Thyroid gland (tissue), 4 donors: ENCODE results near the gene DOHH.

Experiments used
- CTCF ChIP-seq, 6 experiments: fragments of 200-600 bp in 3 of 6; fragments of 450-650 bp in 3 of 6; sonication (generic) in 3 of 6; IDR thresholded peaks; one replicate each; pipeline ENCODE4 v1.5.1; 2016 to 2019; ENCODE audit warnings: antibody characterized with exemption in 6 of 6, mild to moderate bottlenecking in 2 of 6, inconsistent platforms in 1 of 6, moderate library complexity in 1 of 6
- POLR2A ChIP-seq, 2 donors: fragments of 450-650 bp; IDR thresholded peaks; one replicate each; pipeline ENCODE4 v1.6.1; 2017; ENCODE audit warnings: antibody characterized with exemption in 2 of 2, mild to moderate bottlenecking in 2 of 2, moderate library complexity in 1 of 2

GRCh38 chr19:3493651-3494050 is 6.8 kb downstream of the DOHH start:
- TF ChIP-seq CTCF (IDR thresholded peaks at IDR 0.05) (no peak), POLR2A (IDR thresholded peaks at IDR 0.05) (no peak)
